Common myeloid progenitor, CD34-positive (primary cell): ENCODE measurements around the gene SMG7.

ENCODE experiments used
- CTCF ChIA-PET: fragments of 350-600 bp; sonication (Branson Sonifier 250); formaldehyde crosslinking; loops from one replicate; lab custom pipeline; 2021; ENCODE audit warnings: antibody characterized with exemption; lab: Charles Lee
- POLR2A ChIA-PET: fragments of 350-600 bp; sonication (Branson Sonifier 250); formaldehyde crosslinking; loops from one replicate; lab custom pipeline; 2021; ENCODE audit warnings: antibody characterized with exemption; lab: Charles Lee
- DNase-seq, 3 donors: peaks; one replicate each; pipeline versions ENCODE4 v3.0.0 to v3.0.0-alpha.2; 2013
- H3K27ac ChIP-seq, 2 experiments: 1 replicate in 1 of 2; 2 replicates in 1 of 2; pipeline ENCODE4 v1.7.0; 2013; ENCODE audit warnings: inconsistent platforms in 2 of 2, low read length in 2 of 2, mild to moderate bottlenecking in 2 of 2, low read depth in 1 of 2, moderate library complexity in 1 of 2; ENCODE audit not compliant: severe bottlenecking in 2 of 2, insufficient read depth in 1 of 2, poor library complexity in 1 of 2
- H3K27me3 ChIP-seq, 5 experiments: replicated peaks in 2 of 5; 1 replicate in 3 of 5; 2 replicates in 2 of 5; pipeline versions ENCODE4 v1.6.1 to v1.7.0; 2013; ENCODE audit warnings: low read length in 4 of 5, mild to moderate bottlenecking in 2 of 5, moderate library complexity in 2 of 5, inconsistent platforms in 1 of 5; ENCODE audit not compliant: insufficient read depth in 5 of 5, control insufficient read depth in 4 of 5
- H3K36me3 ChIP-seq, 4 experiments: 1 replicate in 2 of 4; 2 replicates in 2 of 4; pipeline versions ENCODE4 v1.6.1 to v1.7.0; 2013; ENCODE audit warnings: low read length in 3 of 4, control low read depth in 1 of 4, mild to moderate bottlenecking in 1 of 4; ENCODE audit not compliant: control insufficient read depth in 4 of 4, insufficient read depth in 4 of 4
- H3K4me1 ChIP-seq, 4 experiments: 1 replicate in 3 of 4; 2 replicates in 1 of 4; pipeline versions ENCODE4 v1.6.1 to v1.7.1; 2013; ENCODE audit warnings: low read length in 3 of 4, mild to moderate bottlenecking in 3 of 4, control low read depth in 1 of 4, inconsistent platforms in 1 of 4, moderate library complexity in 1 of 4; ENCODE audit not compliant: control insufficient read depth in 4 of 4, insufficient read depth in 4 of 4; ENCODE audit errors: control extremely low read depth in 1 of 4
- H3K4me3 ChIP-seq, 7 experiments: 1 replicate in 4 of 7; 2 replicates in 3 of 7; pipeline versions ENCODE4 v1.5.1 to v1.7.0; 2013; ENCODE audit warnings: mild to moderate bottlenecking in 7 of 7, low read length in 6 of 7, moderate library complexity in 6 of 7, inconsistent platforms in 2 of 7, low read depth in 2 of 7, control low read depth in 1 of 7; ENCODE audit not compliant: insufficient read depth in 4 of 7, control insufficient read depth in 1 of 7; ENCODE audit errors: extremely low read depth in 1 of 7
- H3K9me3 ChIP-seq, 5 experiments: 1 replicate in 4 of 5; 2 replicates in 1 of 5; pipeline versions ENCODE4 v1.6.1 to v1.7.1; 2013; ENCODE audit warnings: low read length in 4 of 5, mild to moderate bottlenecking in 2 of 5, inconsistent platforms in 1 of 5, low read depth in 1 of 5, moderate library complexity in 1 of 5; ENCODE audit not compliant: control insufficient read depth in 4 of 5, insufficient read depth in 2 of 5; ENCODE audit errors: control extremely low read depth in 1 of 5
- WGBS: methylation state at CpG from one replicate; pipeline ENCODE4 v1.1.5; 2013; ENCODE audit not compliant: insufficient coverage; 5-methylcytosine and 5-hydroxymethylcytosine counted together

The SMG7 gene

GRCh38 chr1:183487674-183488442, 15.6 kb downstream of the SMG7 start:
- Histone ChIP-seq H3K27me3 (no peaks in the 10 kb centered on the region), H3K36me3 (peaks cover 0 to 18% (median under 1%) of the 10 kb centered on the region in 4 experiments), H3K27ac (no peak overlapping the region), H3K4me1 (peaks cover 0 to 3% (median 1%) of the 10 kb centered on the region in 4 experiments), H3K9me3 (no peaks in the 10 kb centered on the region), H3K4me3 (no peak overlapping the region)
- ChIA-PET POLR2A (no interaction called here), CTCF (interaction anchor here (0.8 to 1.9 kb wide), 3 partner anchors 13 to 20 kb away, joined by 3 to 4 read pairs (median 4); no protein-coding TSS in a partner anchor)
- no peak for DNase-seq
- WGBS: no CpG with 5 or more reads among the region's 2 CpGs

- Histone ChIP-seq H3K27ac (no peak overlapping the region), H3K27me3 (no peaks in the 10 kb centered on the region), H3K36me3 (peaks cover 0 to 15% (median under 1%) of the 10 kb centered on the region in 4 experiments), H3K9me3 (no peaks in the 10 kb centered on the region), H3K4me3 (no peak overlapping the region), H3K4me1 (no peaks in the 10 kb centered on the region)
- DNase-seq: no peak
- CTCF ChIA-PET: interaction anchor here (1.2 kb wide), 1 partner anchor 19 kb away, joined by 4 read pairs; no protein-coding TSS in a partner anchor
- 100% methylated on average over 3 of the region's 5 CpGs for WGBS
- POLR2A ChIA-PET: no interaction called here
These were observed 18.6 kb downstream of the SMG7 start for GRCh38 chr1:183490932-183491331.

DNA sequence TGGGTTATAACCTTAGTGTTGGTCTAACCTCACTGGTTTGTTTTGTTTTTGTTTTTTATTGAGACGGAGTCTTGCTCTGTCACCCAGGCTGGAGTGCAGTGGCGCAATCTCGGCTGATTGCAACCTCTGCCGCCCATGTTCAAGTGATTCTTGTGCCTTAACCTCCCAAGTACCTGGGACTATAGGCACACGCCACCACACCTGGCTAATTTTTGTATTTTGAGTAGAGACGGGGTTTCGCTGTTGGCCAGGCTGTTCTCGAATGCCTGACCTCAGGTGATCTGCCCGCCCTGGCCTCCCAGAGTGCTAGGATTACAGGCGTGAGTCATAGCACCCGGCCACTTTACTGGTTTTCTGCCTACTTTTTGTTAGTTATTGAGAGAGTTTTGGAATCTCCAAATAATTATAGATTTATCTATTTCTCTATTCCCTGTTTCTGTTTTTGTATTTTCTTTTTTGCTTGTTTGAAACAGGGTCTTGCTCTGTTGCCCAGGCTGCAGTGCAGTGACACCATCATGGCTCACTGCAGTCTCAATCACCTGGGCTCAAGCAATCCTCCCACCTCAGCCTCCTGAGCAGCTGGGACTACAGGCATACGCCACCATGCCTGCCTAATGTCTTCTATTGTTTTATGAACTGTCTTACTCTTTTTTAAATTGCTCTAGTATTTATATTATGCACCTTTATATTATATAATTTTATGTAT, 21.4 kb downstream of the SMG7 start:
- peaks cover 0 to 4% (median 2%) of the 10 kb centered on the region in 4 experiments for H3K36me3 ChIP-seq
- no peak for DNase-seq
- no peak overlapping the region for H3K4me3 ChIP-seq
- ChIA-PET POLR2A (no interaction called here), CTCF (interaction anchor here (0.6 to 1.3 kb wide), 3 partner anchors 20 to 251 kb away, joined by 3 read pairs; no protein-coding TSS in a partner anchor)
- WGBS: 96% methylated on average over 8 of the region's 12 CpGs
- H3K9me3 ChIP-seq: no peaks in the 10 kb centered on the region
- no peaks in the 10 kb centered on the region for H3K4me1 ChIP-seq
- H3K27me3 ChIP-seq: no peaks in the 10 kb centered on the region
- H3K27ac ChIP-seq: no peak overlapping the region

GRCh38 chr1:183495420-183495819, 23.1 kb downstream of the SMG7 start:
- DNase-seq: no peak
- Histone ChIP-seq H3K27ac (no peak overlapping the region), H3K9me3 (no peaks in the 10 kb centered on the region), H3K4me1 (no peaks in the 10 kb centered on the region), H3K4me3 (no peak overlapping the region), H3K36me3 (peaks cover 0 to 4% (median 0%) of the 10 kb centered on the region in 4 experiments), H3K27me3 (no peaks in the 10 kb centered on the region)
- ChIA-PET CTCF (interaction anchor here (1.2 to 2.7 kb wide), 2 partner anchors 10 to 17 kb away, joined by 3 to 9 read pairs; no protein-coding TSS in a partner anchor), POLR2A (interaction anchor here (1.2 kb wide), 1 partner anchor 9 kb away, joined by 3 read pairs; no protein-coding TSS in a partner anchor)
- WGBS: 96% methylated on average over 5 of the region's 11 CpGs

DNA sequence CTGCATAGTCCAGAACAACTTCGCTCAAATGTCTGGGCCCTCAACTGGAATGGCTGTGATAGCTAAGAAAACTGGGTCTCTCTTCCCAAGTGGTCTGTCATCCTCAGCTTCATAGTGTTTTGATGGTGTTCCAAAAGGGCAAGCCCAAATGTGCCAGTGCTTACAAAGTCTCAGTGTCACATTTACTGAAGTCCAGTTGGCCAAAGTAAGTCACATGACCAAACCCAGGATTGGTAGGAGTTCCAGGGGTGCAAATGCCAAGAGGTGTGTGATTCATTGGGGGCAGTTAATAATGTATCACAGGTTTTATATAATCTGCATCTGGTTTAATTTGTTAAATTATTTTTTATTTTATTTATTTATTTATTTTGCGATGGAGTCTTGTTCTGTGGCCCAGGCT, 24.9 kb downstream of the SMG7 start:
- no peak for DNase-seq
- H3K27me3 ChIP-seq: no peaks in the 10 kb centered on the region
- POLR2A ChIA-PET: no interaction called here
- H3K27ac ChIP-seq: no peak overlapping the region
- H3K4me1 ChIP-seq: no peaks in the 10 kb centered on the region
- H3K4me3 ChIP-seq: no peak overlapping the region
- CTCF ChIA-PET: interaction anchor here (1.1 to 2.7 kb wide), 3 partner anchors 11 to 15 kb away, joined by 3 to 9 read pairs (median 4); no protein-coding TSS in a partner anchor
- H3K9me3 ChIP-seq: no peaks in the 10 kb centered on the region
- H3K36me3 ChIP-seq: peaks cover 0 to 4% (median 2%) of the 10 kb centered on the region in 4 experiments
- WGBS: 100% methylated on average over 1 of the region's 2 CpGs

DNA sequence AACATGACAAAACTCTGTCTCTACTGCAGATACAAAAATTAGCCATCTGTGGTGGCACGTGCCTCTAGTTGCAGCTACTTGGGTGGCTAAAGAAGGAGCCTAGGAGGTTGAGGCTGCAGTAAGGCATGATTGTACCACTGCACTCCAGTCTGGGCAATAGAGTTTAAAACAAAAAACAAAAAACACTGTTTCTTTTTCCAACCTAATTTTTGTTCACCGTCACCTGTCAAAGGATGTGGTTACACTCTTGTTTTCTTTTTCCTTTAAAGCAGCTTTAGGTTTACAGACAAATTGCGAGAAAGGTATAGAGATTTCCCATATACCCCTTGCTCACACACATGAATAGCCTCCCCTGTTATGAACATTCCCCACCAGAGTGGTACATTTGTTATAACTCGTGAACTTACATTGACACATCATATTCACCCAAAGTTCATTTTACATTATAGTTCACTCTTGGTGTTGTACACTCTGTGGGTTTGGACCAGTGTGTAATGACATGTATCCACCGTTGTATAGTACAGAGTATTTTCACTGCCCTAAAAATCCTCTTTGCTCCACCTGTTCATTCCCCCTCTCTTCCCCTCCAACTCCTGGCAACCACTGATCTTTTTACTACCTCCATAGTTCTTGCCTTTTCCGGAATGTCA, 26.2 kb downstream of the SMG7 start:
- H3K27me3 ChIP-seq: no peaks in the 10 kb centered on the region
- no peak overlapping the region for H3K4me3 ChIP-seq
- H3K9me3 ChIP-seq: no peaks in the 10 kb centered on the region
- CTCF ChIA-PET: interaction anchor here (0.6 to 1.7 kb wide), 3 partner anchors 11 to 41 kb away, joined by 3 to 5 read pairs (median 3); no protein-coding TSS in a partner anchor
- H3K27ac ChIP-seq: no peak overlapping the region
- POLR2A ChIA-PET: no interaction called here
- DNase-seq: no peak
- peaks cover 0 to 4% (median 2%) of the 10 kb centered on the region in 4 experiments for H3K36me3 ChIP-seq
- WGBS: 78% methylated on average over 3 of the region's 6 CpGs
- peaks cover 0 to 3% (median 0%) of the 10 kb centered on the region in 4 experiments for H3K4me1 ChIP-seq
